H1 (cell line): ENCODE data around the gene KIF26B.

Experiments used
- CREB1 ChIP-seq: IDR thresholded peaks from 2 replicates; pipeline ENCODE4 v1.6.1; 2012; ENCODE audit warnings: inconsistent platforms
- CTCF ChIP-seq, 3 experiments: IDR thresholded peaks; 1 replicate in 2 of 3; 2 replicates in 1 of 3; pipeline versions ENCODE4 v1.5.1 to v1.6.1; 2011; ENCODE audit warnings: low read length in 3 of 3, mild to moderate bottlenecking in 3 of 3, inconsistent platforms in 2 of 3, low read depth in 1 of 3, moderate library complexity in 1 of 3; ENCODE audit not compliant: insufficient read depth in 1 of 3; ENCODE audit errors: control extremely low read depth in 1 of 3
- EZH2 ChIP-seq: fragments of 200-600 bp; sonication (generic); IDR thresholded peaks from 2 replicates; pipeline ENCODE4 v1.7.1; 2012; ENCODE audit warnings: low read depth, mild to moderate bottlenecking, moderate library complexity, low read length, inconsistent platforms; ENCODE audit not compliant: severe bottlenecking
- FOSL1 ChIP-seq: IDR thresholded peaks from 2 replicates; pipeline ENCODE4 v1.6.1; 2011; ENCODE audit warnings: mild to moderate bottlenecking, low read depth, low read length, moderate library complexity; ENCODE audit not compliant: insufficient read depth
- GTF2F1 ChIP-seq: IDR thresholded peaks from 2 replicates; pipeline ENCODE4 v1.6.1; 2012; ENCODE audit warnings: low read depth, low read length, improper control_type of control experiment, borderline replicate concordance
- POLR2A ChIP-seq, 2 experiments: IDR thresholded peaks; 1 replicate in 1 of 2; 2 replicates in 1 of 2; pipeline ENCODE4 v1.6.1; 2011; ENCODE audit warnings: low read depth in 2 of 2, low read length in 2 of 2, mild to moderate bottlenecking in 2 of 2; ENCODE audit errors: control extremely low read depth in 1 of 2
- POLR2AphosphoS5 ChIP-seq: IDR thresholded peaks from 2 replicates; pipeline ENCODE4 v1.6.1; 2011; ENCODE audit warnings: low read depth, low read length
- RXRA ChIP-seq: IDR thresholded peaks from 2 replicates; pipeline ENCODE4 v1.6.1; 2011; ENCODE audit warnings: low read depth, mild to moderate bottlenecking, low read length, moderate library complexity; ENCODE audit not compliant: insufficient read depth
- SP1 ChIP-seq: IDR thresholded peaks from 2 replicates; pipeline ENCODE4 v1.6.1; 2011; ENCODE audit warnings: low read depth, low read length
- SUZ12 ChIP-seq: fragments of 200-600 bp; sonication (generic); IDR thresholded peaks from 2 replicates; pipeline ENCODE4 v1.6.1; 2012; ENCODE audit warnings: mild to moderate bottlenecking, inconsistent platforms, low read length, moderate library complexity, mixed read lengths
- ZNF274 ChIP-seq: IDR thresholded peaks from 2 replicates; pipeline ENCODE4 v1.7.0; 2012; ENCODE audit warnings: low read length, borderline replicate concordance; ENCODE audit errors: extremely low read depth

GRCh38 chr1:245118066-245118465 lies 36.7 kb upstream of the KIF26B start:
- TF ChIP-seq CTCF (IDR thresholded peaks at IDR 0.05; ENCODE audit: control extremely low read depth in 1 of 3, insufficient read depth in 1 of 3, low read depth in 1 of 3, low read length in 3 of 3) (no peak), SP1 (no peak), CREB1 (no peak), POLR2A (IDR thresholded peaks at IDR 0.05; ENCODE audit: control extremely low read depth in 1 of 2, low read depth in 2 of 2, low read length in 2 of 2) (no peak), RXRA (no peak), FOSL1 (no peak), ZNF274 (no peak), EZH2 (no peak), SUZ12 (no peak), POLR2AphosphoS5 (no peak), GTF2F1 (no peak)
